Small intestine (tissue), 7 donors: ENCODE data around the gene FOXD3. TPM values are rescaled to one million over a fixed set of nuclear protein-coding genes. Genes with fewer than 3 reads are reported as not detected.

Source experiments
- DNase-seq, 2 donors: peaks; one replicate each; pipeline versions ENCODE4 v3.0.0 to v3.0.0-alpha.2; 2013
- FAIRE-seq: peaks from 2 replicates; lab custom pipeline; 2012; peaks lifted over from hg19 to GRCh38; lab: Jason Lieb, UNC
- H3K27ac ChIP-seq, 3 donors: one replicate each; pipeline ENCODE4 v1.5.1; 2013; ENCODE audit warnings: low read length in 2 of 3, mild to moderate bottlenecking in 2 of 3, control low read depth in 1 of 3, inconsistent platforms in 1 of 3, low read depth in 1 of 3, moderate library complexity in 1 of 3
- H3K27me3 ChIP-seq, 3 donors: one replicate each; pipeline ENCODE4 v1.6.1; 2013; ENCODE audit warnings: low read length in 3 of 3, inconsistent platforms in 1 of 3; ENCODE audit not compliant: control insufficient read depth in 3 of 3, insufficient read depth in 3 of 3
- H3K36me3 ChIP-seq, 3 donors: one replicate each; pipeline ENCODE4 v1.6.1; 2013; ENCODE audit warnings: low read length in 3 of 3, inconsistent platforms in 1 of 3, low read depth in 1 of 3, mild to moderate bottlenecking in 1 of 3, moderate library complexity in 1 of 3; ENCODE audit not compliant: control insufficient read depth in 3 of 3, insufficient read depth in 2 of 3
- H3K4me1 ChIP-seq, 3 donors: one replicate each; pipeline ENCODE4 v1.6.1; 2013; ENCODE audit warnings: low read length in 2 of 3, inconsistent platforms in 1 of 3, low read depth in 1 of 3, mild to moderate bottlenecking in 1 of 3, moderate library complexity in 1 of 3; ENCODE audit not compliant: control insufficient read depth in 3 of 3, insufficient read depth in 2 of 3
- H3K4me3 ChIP-seq, 3 donors: one replicate each; pipeline ENCODE4 v1.5.1; 2013; ENCODE audit warnings: low read length in 3 of 3, control low read depth in 1 of 3, inconsistent platforms in 1 of 3, low read depth in 1 of 3, mild to moderate bottlenecking in 1 of 3, moderate library complexity in 1 of 3
- H3K9me3 ChIP-seq, 2 donors: one replicate each; pipeline ENCODE4 v1.6.1; 2013; ENCODE audit warnings: low read depth in 1 of 2, low read length in 1 of 2; ENCODE audit not compliant: control insufficient read depth in 2 of 2, insufficient read depth in 1 of 2
- WGBS, 3 donors: extraction: QIAGEN DNeasy Blood & Tissue Kit; methylation state at CpG; one replicate each; pipeline ENCODE4 v1.1.7; 2013; 5-methylcytosine and 5-hydroxymethylcytosine counted together
- polyA plus RNA-seq, 4 donors: library from polyadenylated mRNA; stranded (reverse) in 3 of 4; unstranded in 1 of 4; fragments of 200-250 nt in 3 of 4; fragments of 120-200 nt in 1 of 4; gene quantifications; one replicate each; pipeline versions ENCODE4 v1.2.1 to v1.2.3, GENCODE V29; 2013
- donor health status: healthy with polysubstance abuse.
- donor health status: control.
- donor health status: control.
- donor health status: Bipolar disorder and iron deficiency.
- donor health status: healthy.

The FOXD3 gene
- polyA plus RNA-seq, 4 donors: 0.37 to 0.54 TPM; not detected in 2

DNA sequence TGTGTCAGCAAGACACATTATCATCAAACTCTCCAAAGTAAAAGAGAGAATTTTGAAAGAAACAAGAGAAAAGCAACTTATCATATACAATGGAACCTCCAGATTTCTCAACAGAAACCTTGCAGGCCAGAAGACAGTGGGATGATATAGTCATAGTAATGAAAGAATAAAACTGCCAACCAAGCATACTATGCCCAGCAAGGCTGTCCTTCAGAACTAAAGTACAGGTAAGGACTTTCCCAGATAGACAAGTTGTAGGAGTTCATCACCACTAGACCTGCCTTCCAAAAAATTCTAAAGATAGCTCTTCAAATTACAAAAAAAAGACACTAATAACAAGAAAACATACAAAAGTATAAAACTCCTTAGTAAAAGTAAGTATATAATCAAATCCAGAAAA is 33.2 kb upstream of the FOXD3 start:
- no peaks in the 10 kb centered on the region for H3K36me3 ChIP-seq
- no peak for FAIRE-seq
- H3K27me3 ChIP-seq: no peaks in the 10 kb centered on the region
- H3K9me3 ChIP-seq: peaks cover 0 to 15% of the 10 kb centered on the region in 2 donors
- DNase-seq: no peak
- H3K4me1 ChIP-seq: no peaks in the 10 kb centered on the region
- H3K27ac ChIP-seq: no peak overlapping the region
- no peak overlapping the region for H3K4me3 ChIP-seq

DNA sequence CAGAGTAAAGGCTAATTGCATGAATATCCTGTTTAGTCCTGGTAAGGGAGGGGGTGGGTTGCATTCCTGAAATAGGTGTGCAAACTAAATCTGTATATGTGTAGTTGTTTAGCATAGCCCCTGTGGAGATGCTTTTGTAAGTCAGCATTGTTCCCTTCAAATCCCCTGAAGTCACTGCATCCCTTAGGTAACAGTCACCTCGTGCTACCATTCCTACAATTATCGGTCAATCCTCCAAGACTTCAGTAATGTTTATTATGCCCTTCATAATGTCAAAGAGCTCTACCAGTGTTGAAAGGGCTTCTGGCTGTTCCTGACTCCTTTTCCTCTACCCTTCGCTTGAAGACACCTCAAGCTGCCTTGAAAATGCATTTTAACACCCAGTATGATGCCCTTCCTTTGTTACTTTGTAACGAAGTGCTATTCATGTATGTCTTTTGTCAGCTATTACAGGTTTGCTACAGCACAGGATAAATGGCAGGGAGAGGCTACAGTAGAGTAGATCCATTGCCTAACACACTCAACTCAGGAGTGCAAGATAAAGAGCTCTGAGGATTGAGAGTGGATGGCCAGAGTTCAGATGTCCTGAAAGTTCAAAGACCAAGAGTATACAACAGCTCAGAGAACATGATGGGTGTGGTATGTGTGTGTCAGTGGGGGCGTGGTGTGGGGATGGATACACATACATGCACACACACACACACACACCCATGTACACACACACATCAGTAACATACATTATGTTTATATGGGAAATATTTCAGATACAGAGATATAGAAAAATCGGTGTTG is 27.4 kb upstream of the FOXD3 start:
- 25 to 40% (median 27%) methylated on average over 6 of the region's 6 CpGs for WGBS, 3 donors
- Histone ChIP-seq H3K4me1 (peaks cover 0 to 11% (median 0%) of the 10 kb centered on the region in 3 donors), H3K27ac (peak overlapping the region in 1 of 3 donors; percentile 49), H3K36me3 (no peaks in the 10 kb centered on the region), H3K27me3 (peaks cover 0 to 2% (median 0%) of the 10 kb centered on the region in 3 donors), H3K9me3 (no peaks in the 10 kb centered on the region), H3K4me3 (no peak overlapping the region)
- no peak for FAIRE-seq
- DNase-seq: peak; percentile 70 to 86

DNA sequence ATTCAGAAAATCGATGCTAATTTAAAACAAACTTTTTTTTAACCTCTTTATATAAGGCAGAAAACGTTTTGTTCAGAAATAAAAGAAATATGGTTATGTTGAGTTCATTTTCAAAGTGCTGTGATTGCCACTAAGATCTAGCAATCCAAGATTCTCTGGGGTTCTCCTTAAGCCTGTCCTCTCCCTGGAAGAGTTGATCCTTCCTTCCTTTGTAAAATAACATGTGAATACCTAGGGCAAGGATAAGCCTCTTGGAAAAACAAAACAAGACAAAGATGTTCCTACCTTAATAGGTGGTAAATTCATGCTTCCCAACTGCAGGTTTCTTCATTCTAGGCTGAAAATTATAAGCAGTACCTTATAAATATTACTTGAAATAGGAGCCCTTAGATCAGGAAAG is 18.0 kb upstream of the FOXD3 start:
- H3K27me3 ChIP-seq: peaks cover 0 to 11% (median 0%) of the 10 kb centered on the region in 3 donors
- DNase-seq (no peak), FAIRE-seq (no peak)
- H3K4me3 ChIP-seq: no peak overlapping the region
- no peak overlapping the region for H3K27ac ChIP-seq
- no peaks in the 10 kb centered on the region for H3K9me3 ChIP-seq
- H3K4me1 ChIP-seq: peaks cover 0 to 2% (median 0%) of the 10 kb centered on the region in 3 donors
- no peaks in the 10 kb centered on the region for H3K36me3 ChIP-seq
- WGBS, 3 donors: 20 to 32% (median 24%) methylated on average over 2 of the region's 2 CpGs

DNA sequence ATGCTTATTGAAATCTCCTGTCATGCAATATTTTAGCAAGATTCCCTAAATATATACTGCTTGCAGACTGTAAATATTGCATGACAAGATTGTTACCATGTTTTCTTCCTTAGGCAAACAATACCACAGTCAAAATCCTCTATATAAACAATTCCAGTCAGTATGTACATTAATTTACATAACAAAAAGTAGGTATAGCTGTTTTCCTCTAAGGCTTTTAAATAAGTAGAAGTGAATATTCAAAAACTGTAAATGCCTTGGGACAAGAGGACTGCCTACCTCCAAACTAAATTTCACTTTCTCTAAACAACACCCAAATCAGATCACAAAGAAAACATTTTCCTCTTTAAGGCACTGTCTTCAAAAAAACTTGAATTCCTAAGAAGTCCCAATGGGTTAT is 17.3 kb upstream of the FOXD3 start:
- Histone ChIP-seq H3K36me3 (no peaks in the 10 kb centered on the region), H3K27me3 (peaks cover 0 to 11% (median 0%) of the 10 kb centered on the region in 3 donors), H3K9me3 (no peaks in the 10 kb centered on the region), H3K4me1 (no peaks in the 10 kb centered on the region), H3K4me3 (no peak overlapping the region), H3K27ac (no peak overlapping the region)
- FAIRE-seq (no peak), DNase-seq (no peak)

DNA sequence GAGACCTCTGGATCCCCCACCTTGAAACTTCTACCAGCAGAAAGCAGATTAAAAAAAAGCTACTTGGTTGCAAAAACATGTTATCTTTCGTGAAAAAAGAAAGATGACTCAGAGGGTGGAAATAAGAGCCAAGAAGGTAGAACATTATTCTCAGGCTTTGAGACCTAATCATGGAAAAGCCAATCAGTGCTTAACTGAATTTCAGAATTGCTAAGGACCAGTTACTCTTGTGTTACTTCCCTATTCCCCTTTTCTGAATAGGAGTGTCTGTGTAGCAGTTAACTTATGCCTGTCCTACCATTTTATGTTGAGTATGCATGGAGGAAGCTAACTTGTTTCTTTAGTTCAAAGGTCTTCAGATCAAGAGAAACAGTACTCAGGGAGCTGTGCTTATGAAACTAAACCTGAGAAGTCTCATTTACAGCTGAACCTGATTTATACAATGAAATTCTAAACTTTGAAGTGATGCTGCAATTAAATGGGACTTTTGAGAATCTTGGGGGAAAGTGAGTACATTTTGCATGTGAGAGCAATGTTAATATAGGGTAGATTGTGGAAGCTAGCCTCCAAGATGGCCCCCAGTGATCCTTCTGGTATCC is 15.1 kb upstream of the FOXD3 start:
- peaks cover 0 to 11% (median 0%) of the 10 kb centered on the region in 3 donors for H3K27me3 ChIP-seq
- FAIRE-seq: no peak
- WGBS, 3 donors: 66 to 81% (median 68%) methylated on average over 1 of the region's 1 CpG

DNA sequence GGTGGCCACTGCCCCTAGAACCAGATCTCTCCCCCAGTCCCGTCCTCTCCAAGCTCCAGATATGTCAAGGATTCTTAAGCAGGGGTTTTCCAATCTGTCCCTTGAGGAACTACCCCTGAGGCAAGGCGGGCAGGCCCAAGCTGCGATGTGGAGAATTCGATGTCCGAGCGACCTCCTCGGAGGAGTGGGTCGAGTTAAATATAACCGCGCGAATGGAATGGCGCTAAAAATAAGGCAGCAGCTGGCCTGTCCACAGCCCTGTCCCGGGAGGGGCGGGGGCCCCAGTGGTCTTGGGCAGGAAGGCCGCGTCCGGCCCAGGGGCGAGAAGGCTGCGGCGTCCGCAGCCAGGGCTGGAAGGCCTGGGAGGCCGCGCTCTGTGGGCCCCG is 5.8 kb upstream of the FOXD3 start:
- Histone ChIP-seq H3K9me3 (peaks cover 0 to 11% of the 10 kb centered on the region in 2 donors), H3K4me3 (peak overlapping the region in 1 of 3 donors; percentile 50), H3K27ac (no peak overlapping the region), H3K4me1 (peaks cover 0 to 4% (median 0%) of the 10 kb centered on the region in 3 donors), H3K36me3 (no peaks in the 10 kb centered on the region), H3K27me3 (peaks cover 7 to 79% (median 50%) of the 10 kb centered on the region in 3 donors)
- DNase-seq (no peak), FAIRE-seq (no peak)
- 26 to 41% (median 38%) methylated on average over 24 of the region's 24 CpGs for WGBS, 3 donors

More for the DNA sequence above, 15.1 kb upstream of the FOXD3 start:
- H3K36me3 ChIP-seq: no peaks in the 10 kb centered on the region
- no peaks in the 10 kb centered on the region for H3K9me3 ChIP-seq
- DNase-seq: no peak
- H3K27ac ChIP-seq: no peak overlapping the region
- H3K4me3 ChIP-seq: no peak overlapping the region
- no peaks in the 10 kb centered on the region for H3K4me1 ChIP-seq

DNA sequence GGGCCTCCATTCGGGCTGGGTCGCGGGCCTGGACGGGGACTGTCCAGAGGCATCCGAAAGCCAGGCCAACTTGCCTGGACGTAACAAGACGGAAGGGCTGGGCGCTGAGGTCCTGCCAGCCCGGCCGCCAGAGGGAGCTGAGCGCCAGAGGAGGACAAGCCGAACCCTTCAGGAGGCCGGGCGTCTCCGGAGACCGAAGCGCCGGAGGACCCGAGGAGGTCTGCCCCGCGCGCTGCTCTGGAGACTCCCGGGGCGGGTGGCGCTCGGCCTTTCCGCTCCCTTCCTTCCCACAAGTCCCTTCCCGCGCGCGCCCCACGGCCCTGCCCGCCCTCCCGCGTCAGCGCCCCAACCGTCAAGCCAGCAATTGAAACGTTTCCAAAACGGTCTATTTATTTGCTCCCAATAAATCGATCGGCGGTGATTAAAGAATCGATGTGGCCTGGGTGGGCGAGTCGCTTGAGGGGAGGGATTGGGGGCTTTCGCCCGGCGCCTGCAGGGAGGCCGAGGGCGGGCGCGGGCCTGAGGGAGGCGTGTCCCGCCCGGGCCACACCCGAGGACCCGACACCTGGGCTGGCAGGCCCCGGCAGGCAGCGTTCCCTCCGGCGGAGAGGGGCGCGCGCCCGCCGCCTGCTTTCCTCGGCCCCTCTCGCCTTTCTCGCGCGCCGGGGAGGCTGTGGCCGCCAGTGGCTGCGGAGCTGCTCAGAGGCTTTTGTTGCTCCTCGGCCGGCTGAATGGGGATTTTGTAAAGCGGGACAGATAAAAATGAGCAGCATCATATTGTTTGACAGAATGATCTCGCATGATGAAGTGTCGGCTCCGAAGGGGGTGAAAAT is 5.2 kb upstream of the FOXD3 start:
- Histone ChIP-seq H3K27ac (no peak overlapping the region), H3K4me3 (peak overlapping the region in 2 of 3 donors; percentile 30 to 50), H3K27me3 (peaks cover 7 to 83% (median 55%) of the 10 kb centered on the region in 3 donors), H3K9me3 (peaks cover 0 to 11% of the 10 kb centered on the region in 2 donors), H3K36me3 (no peaks in the 10 kb centered on the region), H3K4me1 (peaks cover 0 to 4% (median 0%) of the 10 kb centered on the region in 3 donors)
- DNase-seq: peak; percentile 74 to 78
- FAIRE-seq: no peak
- WGBS, 3 donors: 1 to 2% (median 2%) methylated on average over 71 to 80 of the region's 80 CpGs

DNA sequence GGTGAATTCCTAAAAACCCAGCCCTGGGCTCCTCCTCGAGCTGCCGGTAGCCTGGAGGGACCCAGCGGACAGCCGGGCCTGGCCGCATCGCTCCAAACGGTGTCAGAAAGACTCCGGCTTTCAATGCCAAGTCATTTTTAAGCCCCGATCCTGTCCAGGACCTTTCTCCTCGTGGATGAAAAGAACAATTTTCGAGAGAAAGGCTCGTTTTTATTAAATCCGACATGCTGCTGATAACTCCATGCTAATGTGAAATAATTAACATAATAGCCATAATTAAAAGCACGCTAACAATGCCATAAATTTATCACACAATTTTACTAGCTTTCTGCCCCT is 4.6 kb upstream of the FOXD3 start:
- H3K4me3 ChIP-seq: peak overlapping the region in 1 of 3 donors; percentile 50
- no peaks in the 10 kb centered on the region for H3K36me3 ChIP-seq
- FAIRE-seq: no peak
- WGBS, 3 donors: 7 to 9% (median 8%) methylated on average over 14 of the region's 14 CpGs
- H3K4me1 ChIP-seq: peaks cover 0 to 5% (median under 1%) of the 10 kb centered on the region in 3 donors
- peaks cover 0 to 11% of the 10 kb centered on the region in 2 donors for H3K9me3 ChIP-seq
- no peak for DNase-seq
- H3K27ac ChIP-seq: no peak overlapping the region
- peaks cover 9 to 88% (median 55%) of the 10 kb centered on the region in 3 donors for H3K27me3 ChIP-seq
